ENCODE results near the gene ERC1. TPM values are rescaled to one million over a fixed set of nuclear protein-coding genes. Genes with fewer than 3 reads are reported as not detected.

ERC1 gene
- total RNA-seq, 1 experiment from 2014 or later: 12.3 TPM

DNA sequence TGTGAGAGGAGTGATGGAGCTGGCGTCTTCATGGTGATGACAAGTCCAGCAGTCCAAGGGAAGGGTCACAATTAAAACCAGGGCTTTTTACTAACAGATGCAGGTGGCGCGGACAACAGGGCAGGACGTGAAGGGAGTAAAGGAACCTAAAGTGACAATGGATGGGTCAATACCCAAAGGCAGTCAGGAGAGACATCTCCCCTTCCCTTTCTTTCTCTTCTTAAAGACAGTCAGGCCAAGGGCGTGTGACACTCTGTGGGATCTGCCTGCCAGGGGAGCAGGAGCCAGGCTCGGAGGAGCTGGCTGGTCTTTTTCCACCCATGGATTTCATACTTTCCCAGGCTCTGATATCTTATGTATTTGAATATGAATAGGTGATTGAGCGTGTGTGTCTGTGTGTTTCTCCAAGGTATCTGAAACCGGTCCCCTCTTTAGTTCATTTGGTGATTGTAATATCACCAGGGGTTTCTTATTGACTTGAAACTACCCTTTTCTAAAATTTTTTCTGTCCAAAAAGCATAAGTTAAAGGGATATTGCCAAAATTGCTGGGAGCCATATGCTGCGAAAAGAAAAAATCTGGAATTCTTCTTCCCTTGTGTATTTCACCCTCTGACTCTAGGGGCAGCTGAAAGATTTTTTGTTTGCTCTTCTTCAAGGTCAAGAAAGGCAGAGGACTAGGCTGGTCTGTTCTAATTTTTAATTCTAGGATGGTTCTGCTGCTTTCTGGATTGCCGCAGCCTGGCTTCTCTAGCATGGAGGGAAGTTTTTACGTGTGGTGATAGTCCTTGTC, 541.5 kb downstream of the ERC1 start:
- Histone ChIP-seq H3K9ac (ENCODE audit: low read length) (no peak overlapping the region), H3K9me2 (replicated peaks; ENCODE audit: low read length) (no peaks in the 10 kb centered on the region), H3K27me3 (ENCODE audit: low read length) (peaks cover 13% of the 10 kb centered on the region), H3K4me1 (ENCODE audit: insufficient read depth, low read length) (peaks cover 6% of the 10 kb centered on the region), H3F3A (ENCODE audit: low read length, unreplicated experiment) (no peaks in the 10 kb centered on the region), H4K20me1 (ENCODE audit: low read length) (no peaks in the 10 kb centered on the region), H2AFZ (ENCODE audit: low read length) (no peak overlapping the region), H3K9me3 (ENCODE audit: low read length) (no peaks in the 10 kb centered on the region), H3K27ac (ENCODE audit: low read length) (no peak overlapping the region), H3K36me3 (ENCODE audit: low read depth, low read length) (no peaks in the 10 kb centered on the region), H3K4me2 (ENCODE audit: low read length) (no peak overlapping the region), H3K4me3 (ENCODE audit: low read length) (no peak overlapping the region), H3K79me2 (ENCODE audit: low read length) (no peaks in the 10 kb centered on the region)
- ATAC-seq (no peak), DNase-seq (no peak)
- CTCF ChIA-PET: no interaction called here
- POLR2A ChIA-PET (ENCODE audit: unreplicated experiment): no interaction called here
- TF ChIP-seq EZH2 (IDR thresholded peaks at IDR 0.05; ENCODE audit: low read length, unreplicated experiment) (no peak), EZH2phosphoT487 (IDR thresholded peaks at IDR 0.05; ENCODE audit: borderline replicate concordance, low read length) (no peak)
- TF ChIP-seq, protein P1, sequence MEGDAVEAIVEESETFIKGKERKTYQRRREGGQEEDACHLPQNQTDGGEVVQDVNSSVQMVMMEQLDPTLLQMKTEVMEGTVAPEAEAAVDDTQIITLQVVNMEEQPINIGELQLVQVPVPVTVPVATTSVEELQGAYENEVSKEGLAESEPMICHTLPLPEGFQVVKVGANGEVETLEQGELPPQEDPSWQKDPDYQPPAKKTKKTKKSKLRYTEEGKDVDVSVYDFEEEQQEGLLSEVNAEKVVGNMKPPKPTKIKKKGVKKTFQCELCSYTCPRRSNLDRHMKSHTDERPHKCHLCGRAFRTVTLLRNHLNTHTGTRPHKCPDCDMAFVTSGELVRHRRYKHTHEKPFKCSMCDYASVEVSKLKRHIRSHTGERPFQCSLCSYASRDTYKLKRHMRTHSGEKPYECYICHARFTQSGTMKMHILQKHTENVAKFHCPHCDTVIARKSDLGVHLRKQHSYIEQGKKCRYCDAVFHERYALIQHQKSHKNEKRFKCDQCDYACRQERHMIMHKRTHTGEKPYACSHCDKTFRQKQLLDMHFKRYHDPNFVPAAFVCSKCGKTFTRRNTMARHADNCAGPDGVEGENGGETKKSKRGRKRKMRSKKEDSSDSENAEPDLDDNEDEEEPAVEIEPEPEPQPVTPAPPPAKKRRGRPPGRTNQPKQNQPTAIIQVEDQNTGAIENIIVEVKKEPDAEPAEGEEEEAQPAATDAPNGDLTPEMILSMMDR (conservative IDR thresholded peaks at IDR 0.05; ENCODE audit: low read depth, low read length): no peak
- intact Hi-C loops (cut with micrococcal nuclease): no loop called here
- BruUV-seq (replicated peaks): no TSS peak

DNA sequence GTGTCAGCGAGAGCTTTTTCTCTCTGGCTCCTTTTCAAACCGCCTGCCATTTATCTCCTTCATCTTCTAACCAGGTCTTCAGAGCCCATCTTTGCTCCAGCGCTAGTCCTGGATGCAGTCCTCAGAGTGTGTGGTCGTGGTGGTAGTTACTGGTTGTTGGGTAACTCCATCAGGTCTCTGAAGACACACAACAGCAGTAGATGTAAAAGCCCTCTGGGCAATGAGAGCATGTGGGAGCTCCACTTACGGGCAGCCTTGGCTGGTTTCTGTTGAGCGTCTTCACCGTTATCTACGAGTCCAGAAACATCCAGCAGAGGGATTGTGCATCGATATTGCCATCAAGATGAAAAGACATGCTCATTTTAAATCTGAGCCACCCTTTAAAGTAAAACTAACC, 542.2 kb downstream of the ERC1 start:
- CTCF ChIA-PET: no interaction called here
- Histone ChIP-seq H3K4me2 (ENCODE audit: low read length) (no peak overlapping the region), H3K79me2 (ENCODE audit: low read length) (no peaks in the 10 kb centered on the region), H3K4me3 (ENCODE audit: low read length) (no peak overlapping the region), H4K20me1 (ENCODE audit: low read length) (no peaks in the 10 kb centered on the region), H3K9me3 (ENCODE audit: low read length) (no peaks in the 10 kb centered on the region), H3K27ac (ENCODE audit: low read length) (no peak overlapping the region), H3F3A (ENCODE audit: low read length, unreplicated experiment) (no peaks in the 10 kb centered on the region), H3K9me2 (replicated peaks; ENCODE audit: low read length) (no peaks in the 10 kb centered on the region), H3K36me3 (ENCODE audit: low read depth, low read length) (no peaks in the 10 kb centered on the region), H2AFZ (ENCODE audit: low read length) (no peak overlapping the region), H3K9ac (ENCODE audit: low read length) (no peak overlapping the region), H3K27me3 (ENCODE audit: low read length) (peaks cover 13% of the 10 kb centered on the region), H3K4me1 (ENCODE audit: insufficient read depth, low read length) (no peaks in the 10 kb centered on the region)
- POLR2A ChIA-PET (ENCODE audit: unreplicated experiment): no interaction called here
- ATAC-seq (no peak), DNase-seq (no peak)
- intact Hi-C loops (cut with micrococcal nuclease): no loop called here
- BruUV-seq (replicated peaks): no TSS peak
- TF ChIP-seq, protein P1 (conservative IDR thresholded peaks at IDR 0.05; ENCODE audit: low read depth, low read length): no peak
- no peak for TF ChIP-seq EZH2 (IDR thresholded peaks at IDR 0.05; ENCODE audit: low read length, unreplicated experiment)
- no peak for TF ChIP-seq EZH2phosphoT487 (IDR thresholded peaks at IDR 0.05; ENCODE audit: borderline replicate concordance, low read length)

DNA sequence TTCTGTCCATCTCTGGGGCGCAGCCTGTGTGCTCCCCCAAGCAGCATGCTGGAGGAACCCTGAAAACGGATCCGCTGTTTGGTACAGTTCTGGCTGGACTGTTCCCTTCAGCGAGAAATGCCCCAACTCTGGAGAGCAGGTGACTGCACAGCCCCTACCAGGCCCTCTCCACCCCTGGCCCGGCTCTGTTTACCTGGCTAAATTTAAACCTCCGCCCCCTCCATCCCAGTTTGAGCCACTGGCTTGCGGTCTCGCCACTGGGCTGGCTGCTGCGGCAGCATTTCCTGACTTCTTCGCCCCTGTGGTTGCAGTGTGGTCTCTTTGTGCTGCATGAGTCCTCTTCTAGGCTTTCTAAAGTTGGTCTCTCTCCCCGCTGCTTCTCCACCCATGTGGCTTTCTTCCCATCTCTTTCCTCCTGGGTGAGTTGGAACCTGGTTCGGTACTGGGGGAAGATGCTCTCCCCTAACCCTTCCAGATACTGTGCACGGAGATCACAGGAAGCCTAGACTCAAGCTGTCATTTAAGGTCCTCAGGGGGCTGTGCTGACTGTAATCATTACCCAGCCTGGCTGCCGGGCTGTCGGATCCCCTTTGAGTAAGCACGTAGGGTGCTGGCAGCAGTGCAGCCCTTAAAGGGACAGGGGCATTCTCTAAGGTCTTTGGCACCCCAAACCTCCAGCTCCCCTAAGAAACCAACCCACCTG, 542.7 kb downstream of the ERC1 start:
- TF ChIP-seq EZH2phosphoT487 (IDR thresholded peaks at IDR 0.05; ENCODE audit: borderline replicate concordance, low read length): no peak
- TF ChIP-seq EZH2 (IDR thresholded peaks at IDR 0.05; ENCODE audit: low read length, unreplicated experiment): no peak
- TF ChIP-seq, protein P1 (conservative IDR thresholded peaks at IDR 0.05; ENCODE audit: low read depth, low read length): no peak
- H2AFZ ChIP-seq (ENCODE audit: low read length): no peak overlapping the region
- no TSS peak for BruUV-seq (replicated peaks)
- H3K4me2 ChIP-seq (ENCODE audit: low read length): no peak overlapping the region
- no peaks in the 10 kb centered on the region for H3K36me3 ChIP-seq (ENCODE audit: low read depth, low read length)
- H3K9ac ChIP-seq (ENCODE audit: low read length): no peak overlapping the region
- no peaks in the 10 kb centered on the region for H3K9me2 ChIP-seq (replicated peaks; ENCODE audit: low read length)
- H4K20me1 ChIP-seq (ENCODE audit: low read length): no peaks in the 10 kb centered on the region
- intact Hi-C loops (cut with micrococcal nuclease): no loop called here
- CTCF ChIA-PET: no interaction called here
- ATAC-seq (no peak), DNase-seq (no peak)
- H3K27ac ChIP-seq (ENCODE audit: low read length): no peak overlapping the region
- no peaks in the 10 kb centered on the region for H3F3A ChIP-seq (ENCODE audit: low read length, unreplicated experiment)
- H3K4me1 ChIP-seq (ENCODE audit: insufficient read depth, low read length): no peaks in the 10 kb centered on the region
- no peaks in the 10 kb centered on the region for H3K9me3 ChIP-seq (ENCODE audit: low read length)
- POLR2A ChIA-PET (ENCODE audit: unreplicated experiment): no interaction called here
- no peaks in the 10 kb centered on the region for H3K79me2 ChIP-seq (ENCODE audit: low read length)
- H3K27me3 ChIP-seq (ENCODE audit: low read length): peaks cover 13% of the 10 kb centered on the region
- H3K4me3 ChIP-seq (ENCODE audit: low read length): no peak overlapping the region
